Measurements from ENCODE around the gene KLF9. TPM values are rescaled to one million over a fixed set of nuclear protein-coding genes. Genes with fewer than 3 reads are reported as not detected.
A peak's percentile ranks its signal among the peaks of the same experiment; 100 is the strongest.

KLF9 gene
- total and polyA plus RNA-seq, 9 of the 15 experiments (the other 6 are each of a cell fraction or from before 2014, with no cell fraction given), result 3.3 to 11.9 (median 6.9) TPM

DNA sequence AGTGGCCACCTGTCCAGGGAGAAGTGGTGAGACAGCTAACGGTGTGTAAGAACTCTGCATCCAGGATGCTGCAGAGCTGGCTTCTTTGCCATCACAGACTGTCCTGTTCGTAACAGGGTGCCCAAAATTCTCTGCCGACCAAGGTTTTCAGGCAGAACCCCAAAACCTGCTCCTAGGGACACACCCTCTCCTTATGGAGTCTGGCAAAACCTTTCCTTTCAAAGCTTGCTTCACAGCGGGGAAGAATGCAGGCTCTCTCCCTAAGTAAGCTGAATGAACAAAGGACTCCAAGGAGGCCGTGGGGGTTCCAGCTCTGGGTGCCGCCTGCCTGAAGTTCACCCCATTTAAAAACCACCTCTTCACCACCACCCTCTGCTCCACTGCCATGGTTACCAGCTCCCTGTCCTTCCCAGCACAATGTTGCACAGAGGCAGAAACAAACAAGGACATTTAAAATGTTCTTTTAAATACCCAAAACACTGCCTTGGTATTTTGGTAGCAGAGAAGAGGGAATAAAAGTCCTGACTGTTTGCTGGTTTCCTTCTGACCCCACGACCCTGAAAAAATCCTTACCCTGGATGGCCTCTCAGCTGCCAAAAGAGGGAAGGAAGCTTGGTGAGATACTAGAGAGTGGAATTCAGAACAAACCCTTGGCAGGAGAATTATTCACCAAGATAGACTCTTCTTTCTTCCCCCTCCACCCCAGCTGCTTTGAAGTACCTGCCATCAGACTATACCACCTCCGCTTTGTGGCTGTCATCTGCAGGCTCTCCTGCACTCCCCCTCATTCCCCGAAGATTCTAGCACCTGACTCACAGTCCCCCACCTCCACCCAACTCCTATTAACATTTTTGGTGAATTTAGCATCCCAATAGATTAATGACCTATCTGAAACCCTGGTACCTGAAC lies 7.1 kb upstream of the KLF9 start (continued):
- TF ChIP-seq, protein P1, sequence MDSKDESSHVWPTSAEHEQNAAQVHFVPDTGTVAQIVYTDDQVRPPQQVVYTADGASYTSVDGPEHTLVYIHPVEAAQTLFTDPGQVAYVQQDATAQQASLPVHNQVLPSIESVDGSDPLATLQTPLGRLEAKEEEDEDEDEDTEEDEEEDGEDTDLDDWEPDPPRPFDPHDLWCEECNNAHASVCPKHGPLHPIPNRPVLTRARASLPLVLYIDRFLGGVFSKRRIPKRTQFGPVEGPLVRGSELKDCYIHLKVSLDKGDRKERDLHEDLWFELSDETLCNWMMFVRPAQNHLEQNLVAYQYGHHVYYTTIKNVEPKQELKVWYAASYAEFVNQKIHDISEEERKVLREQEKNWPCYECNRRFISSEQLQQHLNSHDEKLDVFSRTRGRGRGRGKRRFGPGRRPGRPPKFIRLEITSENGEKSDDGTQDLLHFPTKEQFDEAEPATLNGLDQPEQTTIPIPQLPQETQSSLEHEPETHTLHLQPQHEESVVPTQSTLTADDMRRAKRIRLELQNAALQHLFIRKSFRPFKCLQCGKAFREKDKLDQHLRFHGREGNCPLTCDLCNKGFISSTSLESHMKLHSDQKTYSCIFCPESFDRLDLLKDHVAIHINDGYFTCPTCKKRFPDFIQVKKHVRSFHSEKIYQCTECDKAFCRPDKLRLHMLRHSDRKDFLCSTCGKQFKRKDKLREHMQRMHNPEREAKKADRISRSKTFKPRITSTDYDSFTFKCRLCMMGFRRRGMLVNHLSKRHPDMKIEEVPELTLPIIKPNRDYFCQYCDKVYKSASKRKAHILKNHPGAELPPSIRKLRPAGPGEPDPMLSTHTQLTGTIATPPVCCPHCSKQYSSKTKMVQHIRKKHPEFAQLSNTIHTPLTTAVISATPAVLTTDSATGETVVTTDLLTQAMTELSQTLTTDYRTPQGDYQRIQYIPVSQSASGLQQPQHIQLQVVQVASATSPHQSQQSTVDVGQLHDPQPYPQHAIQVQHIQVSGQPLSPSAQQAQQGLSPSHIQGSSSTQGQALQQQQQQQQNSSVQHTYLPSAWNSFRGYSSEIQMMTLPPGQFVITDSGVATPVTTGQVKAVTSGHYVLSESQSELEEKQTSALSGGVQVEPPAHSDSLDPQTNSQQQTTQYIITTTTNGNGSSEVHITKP (IDR thresholded peaks at IDR 0.05; ENCODE audit: partially characterized antibody), result peak; percentile 72
- no peak for TF ChIP-seq RCOR1 (IDR thresholded peaks at IDR 0.05; ENCODE audit: borderline replicate concordance in 1 of 2, low read depth in 2 of 2, low read length in 2 of 2)
- TF ChIP-seq, protein P2, sequence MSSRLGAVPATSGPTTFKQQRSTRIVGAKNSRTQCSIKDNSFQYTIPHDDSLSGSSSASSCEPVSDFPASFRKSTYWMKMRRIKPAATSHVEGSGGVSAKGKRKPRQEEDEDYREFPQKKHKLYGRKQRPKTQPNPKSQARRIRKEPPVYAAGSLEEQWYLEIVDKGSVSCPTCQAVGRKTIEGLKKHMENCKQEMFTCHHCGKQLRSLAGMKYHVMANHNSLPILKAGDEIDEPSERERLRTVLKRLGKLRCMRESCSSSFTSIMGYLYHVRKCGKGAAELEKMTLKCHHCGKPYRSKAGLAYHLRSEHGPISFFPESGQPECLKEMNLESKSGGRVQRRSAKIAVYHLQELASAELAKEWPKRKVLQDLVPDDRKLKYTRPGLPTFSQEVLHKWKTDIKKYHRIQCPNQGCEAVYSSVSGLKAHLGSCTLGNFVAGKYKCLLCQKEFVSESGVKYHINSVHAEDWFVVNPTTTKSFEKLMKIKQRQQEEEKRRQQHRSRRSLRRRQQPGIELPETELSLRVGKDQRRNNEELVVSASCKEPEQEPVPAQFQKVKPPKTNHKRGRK (tag; IDR thresholded peaks at IDR 0.05), result no peak
